Mesangial cell (primary cell): Measurements from ENCODE around the gene ANAPC16. TPM values are rescaled to one million over a fixed set of nuclear protein-coding genes. Genes with fewer than 3 reads are reported as not detected.

ENCODE experiments used
- total RNA-seq: library from RNA; depleted of rRNA; stranded (reverse); fragments of >200 nt; gene quantifications from 2 replicates; pipeline ENCODE4 v1.2.3, GENCODE V29; 2015

Gene ANAPC16
- 39.1 and 58.6 TPM in 2 replicates for total RNA-seq

DNA sequence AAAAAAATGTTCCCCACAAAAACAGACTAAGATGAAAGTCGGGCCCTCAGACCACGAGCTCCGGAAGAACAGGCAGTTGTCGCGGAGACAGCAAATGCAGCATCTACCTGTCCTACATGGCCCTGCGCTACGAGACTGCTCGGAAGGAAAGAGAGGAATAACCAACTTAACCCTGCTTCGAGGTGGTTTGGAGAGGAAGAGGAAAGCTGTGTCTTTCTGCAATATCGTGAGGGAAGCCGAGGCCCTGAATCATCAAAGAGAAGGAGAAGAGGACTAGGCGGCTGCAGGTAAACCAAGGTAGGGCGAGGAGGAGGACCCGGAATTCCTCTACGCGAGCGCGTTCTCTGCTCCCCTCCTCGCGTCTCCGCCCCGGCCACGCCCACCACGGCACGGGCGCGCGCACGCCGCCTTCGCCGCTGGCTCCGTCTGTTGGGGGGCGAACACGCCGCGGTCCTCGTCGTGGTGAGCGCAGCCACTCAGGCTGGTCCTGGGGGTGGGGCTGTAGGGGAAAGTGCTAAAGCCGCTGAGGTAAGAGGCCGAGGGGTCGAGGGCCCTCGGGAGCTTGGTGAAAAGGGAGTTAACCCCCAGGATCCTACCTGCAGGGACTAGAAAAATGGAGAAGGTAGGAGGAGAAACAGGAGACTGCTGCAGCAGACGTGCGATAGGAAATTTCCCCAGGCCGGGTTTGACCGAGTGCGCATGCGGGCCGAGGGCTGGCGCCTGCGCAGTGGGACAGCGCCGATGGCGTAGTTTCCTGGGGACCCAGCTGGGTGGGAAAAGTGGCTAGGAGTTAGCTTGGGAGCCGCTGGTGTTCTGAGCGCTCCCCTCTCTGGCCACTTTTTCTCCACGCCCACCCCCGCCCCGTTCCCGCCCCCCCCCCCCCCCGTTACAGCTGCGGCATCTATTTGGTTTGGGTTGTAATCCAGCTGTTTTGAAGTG is at the start of gene ANAPC16, which contains the start of gene ASCC1:
Gene ANAPC16 (plus strand): TSS at position 402 of the 939 bp plus-strand sequence. CDS start 7,903 bp downstream, outside the sequence.
Gene ASCC1 (minus strand): TSS at position 666 of the 939 bp plus-strand sequence. CDS start 2,978 bp downstream, outside the sequence.

DNA sequence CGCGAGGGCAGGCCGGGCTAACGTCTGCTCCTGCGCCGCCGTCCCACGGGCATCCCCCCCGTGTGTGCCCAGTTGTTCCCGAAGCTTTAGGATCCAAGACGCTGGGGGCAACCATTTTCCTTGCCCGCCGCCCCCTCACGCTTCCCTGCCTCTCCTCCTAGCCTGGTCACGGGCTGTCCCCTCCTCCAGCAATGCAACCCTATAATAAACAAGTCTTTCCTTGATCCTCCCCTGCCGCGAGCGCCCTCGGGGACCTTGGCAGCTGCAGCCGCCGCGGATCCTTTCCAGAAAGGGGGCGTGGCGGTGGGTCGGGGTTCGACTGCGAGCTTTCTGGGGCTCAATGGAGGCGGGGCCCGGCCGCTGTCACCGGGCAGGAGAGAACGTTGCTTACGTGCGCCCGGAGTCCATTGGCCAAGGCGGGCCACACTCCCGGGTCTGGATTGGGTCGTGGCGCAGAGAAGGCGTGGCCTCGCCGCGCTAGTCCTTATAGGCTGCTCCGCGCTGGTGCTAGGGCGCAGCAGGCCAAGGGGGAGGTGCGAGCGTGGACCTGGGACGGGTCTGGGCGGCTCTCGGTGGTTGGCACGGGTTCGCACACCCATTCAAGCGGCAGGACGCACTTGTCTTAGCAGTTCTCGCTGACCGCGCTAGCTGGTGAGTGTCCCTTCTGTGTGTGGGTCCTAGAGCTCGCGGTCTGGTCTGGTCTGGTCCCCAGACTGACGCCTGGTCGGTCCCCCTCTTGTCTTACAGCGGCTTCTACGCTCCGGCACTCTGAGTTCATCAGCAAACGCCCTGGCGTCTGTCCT is 57.8 kb downstream of the ANAPC16 start, which contains the start of gene DDIT4:
Gene DDIT4 (plus strand): TSS at position 515 of the 803 bp plus-strand sequence. CDS start 293 bp downstream, outside the sequence.

Other genes starting within 250 kb of the ANAPC16 start
- gene SPOCK2, start 127.5 kb upstream of the ANAPC16 start, total RNA-seq = 17.8 and 103 TPM in 2 replicates
- gene ASCC1, start 264 bp downstream of the ANAPC16 start, total RNA-seq = 20.4 and 22.8 TPM in 2 replicates
- 112 and 250 TPM in 2 replicates for gene DDIT4, start 57.9 kb downstream of the ANAPC16 start, total RNA-seq
- gene DNAJB12, start 138.9 kb downstream of the ANAPC16 start, total RNA-seq = 29.5 and 52.5 TPM in 2 replicates